ELF-1 (cell line): ENCODE results near the gene CENPP.

ENCODE experiments used
- DNase-seq: peaks from one replicate; pipeline ENCODE4 v3.0.0-alpha.2; 2016; ENCODE audit warnings: low read depth, low spot score

CENPP gene

DNA sequence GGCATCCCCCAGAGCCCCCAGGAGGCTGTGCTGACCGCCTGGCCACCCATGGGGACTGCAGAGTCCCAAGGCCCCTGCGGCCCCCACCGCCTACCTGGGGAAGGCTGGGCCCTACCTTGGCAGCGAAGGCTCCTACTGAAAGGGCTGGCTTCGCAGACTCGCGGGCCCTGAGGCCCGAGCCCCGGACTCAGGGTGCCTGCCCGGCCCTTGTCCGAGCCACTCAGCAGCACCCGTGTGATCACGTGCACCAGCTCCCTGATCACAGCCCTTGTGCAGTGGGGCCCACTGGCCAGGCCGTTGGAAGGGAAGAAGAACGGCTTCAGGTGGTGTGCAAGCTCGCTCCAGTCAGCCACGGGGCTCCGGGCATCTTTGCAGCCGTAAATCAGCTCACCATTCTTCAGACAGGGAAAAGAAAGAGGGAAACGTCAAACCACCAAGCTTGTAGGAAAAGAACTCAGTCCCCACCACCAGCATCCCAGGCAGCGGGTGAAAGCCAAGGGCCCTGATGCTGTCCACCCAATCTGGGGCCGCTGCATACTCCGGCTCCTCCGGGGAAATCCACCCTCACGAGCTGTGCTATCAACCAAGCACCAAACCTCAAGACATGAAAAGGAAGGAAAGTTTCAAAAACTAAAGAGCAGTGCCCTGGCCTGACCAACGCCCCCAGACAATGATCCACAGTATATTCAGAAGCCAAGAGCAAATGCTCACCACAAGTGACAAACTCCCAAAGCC, 312.3 kb downstream of the CENPP start:
- no peak for DNase-seq

DNA sequence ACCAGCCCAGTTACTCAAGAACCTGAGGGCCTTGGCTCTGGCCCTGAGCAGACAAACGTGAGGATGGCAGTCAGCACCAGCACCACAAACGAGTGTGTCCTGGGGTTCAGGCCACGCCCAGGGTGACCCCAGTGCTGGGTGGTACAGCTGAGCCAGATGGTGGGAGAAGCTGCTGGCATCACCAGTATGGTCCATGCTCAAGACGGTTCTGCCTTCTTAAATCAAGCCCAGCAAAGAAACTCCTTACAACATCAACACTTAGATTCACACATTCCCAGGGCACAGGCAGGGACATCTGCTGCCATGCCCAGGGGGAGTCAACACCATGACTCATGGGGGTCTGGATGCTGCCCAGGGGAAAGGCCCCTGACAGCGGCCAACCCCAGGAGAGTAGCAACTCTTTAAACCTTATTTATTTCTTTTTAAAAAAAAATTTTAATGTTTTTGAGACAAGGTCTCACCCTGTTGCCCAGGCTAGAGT, 312.9 kb downstream of the CENPP start:
- DNase-seq: no peak

DNA sequence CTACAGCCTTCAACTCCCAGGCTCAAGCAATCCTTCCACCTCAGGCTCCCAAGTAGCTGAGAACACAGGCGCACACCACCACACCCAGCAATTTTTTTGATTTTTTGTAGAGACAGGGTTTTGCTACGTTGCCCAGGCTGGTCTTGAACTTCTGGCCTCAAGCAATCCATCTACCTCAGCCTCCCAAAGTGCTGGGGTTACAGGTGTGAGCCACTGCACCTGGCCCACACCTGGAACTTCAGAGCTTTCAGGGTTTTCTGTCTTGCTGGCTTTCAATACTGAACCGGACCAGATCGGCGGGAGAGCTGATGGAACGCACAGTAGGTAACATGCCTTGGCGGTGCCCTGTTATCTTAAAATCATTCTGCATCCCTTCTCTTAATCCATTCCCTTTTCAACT, 313.4 kb downstream of the CENPP start:
- DNase-seq: no peak

DNA sequence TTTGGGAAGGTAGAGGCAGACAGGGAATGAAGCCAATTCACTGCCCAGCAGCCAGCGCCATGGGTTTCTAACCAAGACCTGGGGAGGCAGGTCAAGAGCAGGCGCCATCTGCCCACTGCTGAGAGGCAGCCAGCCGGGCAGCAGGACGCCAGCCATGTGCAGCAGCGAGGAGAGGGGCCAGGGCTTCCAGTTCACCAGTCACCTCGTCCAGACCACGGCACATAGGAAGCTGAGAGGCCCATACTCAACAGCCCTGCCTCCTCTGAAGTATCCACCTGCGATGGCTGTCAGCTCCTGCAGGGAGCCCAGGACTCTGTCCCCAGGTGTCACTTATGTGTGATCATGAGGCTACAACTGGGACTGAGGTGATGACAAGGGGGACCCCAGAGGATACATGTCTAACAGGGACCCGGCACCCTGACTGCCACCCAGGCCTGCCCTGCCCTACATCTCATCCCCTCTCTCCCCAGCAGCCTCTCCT, 314.1 kb downstream of the CENPP start:
- no peak for DNase-seq

DNA sequence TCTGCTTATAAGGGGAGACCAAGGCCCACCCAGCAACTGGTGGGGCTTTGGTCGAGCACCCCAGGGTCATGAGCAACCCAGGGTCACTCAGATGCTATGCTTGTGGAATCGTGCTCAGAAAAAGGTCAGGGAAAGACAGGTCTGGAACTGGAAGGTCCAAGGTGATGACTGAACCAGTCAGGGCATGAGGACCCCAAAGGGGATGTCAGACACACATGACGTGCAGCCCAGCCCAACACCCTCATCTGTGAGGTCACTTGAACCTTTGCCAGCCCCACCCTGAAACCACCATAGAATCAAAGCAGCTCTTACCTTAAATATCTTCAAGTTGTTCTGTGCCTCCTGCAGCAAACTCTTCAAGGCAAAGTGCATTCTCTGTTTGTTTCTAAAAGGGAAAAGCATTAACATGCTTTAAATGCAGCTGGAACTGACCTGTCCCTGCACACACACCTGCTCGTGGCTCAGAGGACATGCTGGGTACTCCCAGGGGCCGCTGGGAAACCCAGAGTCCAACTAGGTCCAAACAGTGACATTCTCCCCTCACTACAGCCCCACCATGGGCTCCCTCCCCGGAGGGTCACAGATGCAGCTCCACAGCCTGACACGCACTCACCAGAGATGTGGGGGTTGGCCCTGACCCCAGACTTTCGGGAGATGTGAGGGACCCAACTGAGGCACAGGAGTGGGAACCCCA, 314.8 kb downstream of the CENPP start:
- DNase-seq: no peak

DNA sequence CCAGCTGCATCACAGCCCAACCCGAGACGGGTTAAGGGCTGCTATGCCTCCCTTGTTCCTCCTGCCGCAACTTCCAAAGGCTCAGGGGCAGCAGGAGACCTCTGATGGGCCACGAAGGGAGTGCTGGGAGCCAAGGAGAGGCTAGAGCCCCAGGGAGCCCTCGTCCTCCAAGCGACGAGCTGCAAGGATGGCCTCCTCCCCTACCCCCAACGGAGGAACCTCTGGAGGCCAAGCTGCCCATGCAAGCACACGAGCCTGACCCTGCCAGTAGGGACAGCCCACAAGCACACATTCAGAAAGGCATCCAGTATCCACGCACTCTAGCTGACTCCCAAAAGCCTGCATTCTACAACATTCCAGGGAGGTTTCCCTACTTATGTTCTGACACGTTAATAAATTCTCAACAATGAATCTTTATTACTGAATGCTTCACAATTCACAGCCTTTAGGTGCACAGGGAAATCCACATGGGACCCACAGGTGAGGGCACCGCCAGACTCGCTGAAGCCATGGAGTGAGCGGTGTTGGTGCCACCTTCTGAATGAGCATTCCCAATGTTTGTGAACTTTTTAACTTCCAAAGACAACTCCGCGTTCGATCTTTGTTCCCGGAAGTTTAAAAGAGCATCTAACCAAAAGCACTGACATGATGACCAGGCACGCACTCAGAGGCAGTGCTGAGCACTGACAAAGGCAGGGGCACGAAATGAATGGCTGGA, 315.5 kb downstream of the CENPP start:
- no peak for DNase-seq

DNA sequence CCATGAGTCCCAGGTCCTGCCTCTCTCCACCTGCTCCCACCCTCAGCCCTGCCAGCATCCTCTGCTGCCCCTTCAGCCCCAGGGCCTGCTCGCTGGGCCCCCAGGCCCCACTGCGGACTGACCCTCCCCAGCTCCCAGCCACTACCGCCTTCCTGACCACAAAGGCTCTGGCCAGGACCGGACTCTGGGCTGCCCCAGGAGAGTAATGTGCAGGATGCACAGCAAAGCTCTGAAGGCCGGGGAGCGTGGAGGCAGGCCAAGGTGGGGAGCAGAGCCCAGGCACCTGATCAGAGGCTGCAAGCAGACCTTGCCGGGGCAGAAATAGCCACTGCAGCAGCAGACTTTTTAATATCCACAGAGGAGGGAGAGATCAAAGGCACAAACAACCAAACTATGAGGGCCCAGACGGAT, 316.3 kb downstream of the CENPP start:
- DNase-seq: no peak

DNA sequence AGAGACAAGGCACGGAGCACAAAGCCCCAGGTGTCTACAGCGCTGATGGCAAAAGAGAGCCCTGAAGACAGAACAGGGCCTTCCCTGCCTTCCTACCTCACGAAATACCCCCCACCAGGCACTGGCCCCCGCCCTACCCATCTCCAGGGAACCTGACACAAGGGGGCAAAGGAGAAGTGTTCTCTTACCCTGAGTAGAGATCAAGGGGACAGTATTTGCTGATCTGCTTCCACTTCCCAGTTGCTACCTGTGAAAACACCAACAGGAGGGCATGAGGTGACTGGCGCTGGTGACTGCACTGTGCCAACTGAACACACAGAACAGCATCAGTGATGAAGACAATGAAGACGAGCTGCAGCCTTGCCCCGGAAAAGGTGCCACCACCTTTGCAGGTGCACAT, 316.8 kb downstream of the CENPP start:
- no peak for DNase-seq

DNA sequence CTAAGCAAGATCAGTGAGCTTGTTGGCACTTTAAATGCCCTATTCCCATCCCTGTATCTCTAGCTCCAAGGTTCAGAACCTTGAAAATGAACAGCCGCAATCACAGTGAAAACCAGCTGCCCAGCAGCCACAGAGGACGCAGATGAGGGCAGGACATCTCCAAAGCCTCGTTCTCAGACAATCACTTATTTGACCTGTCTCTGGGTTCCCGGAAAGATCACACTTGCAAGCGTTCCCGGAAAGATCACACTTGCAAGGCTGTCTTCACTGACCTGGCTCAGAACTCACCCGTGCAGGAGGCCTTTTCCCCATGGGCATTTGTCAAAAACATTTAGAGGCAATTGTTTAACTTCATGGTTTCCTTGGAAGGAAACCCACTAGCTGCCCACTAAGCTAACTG, 318.5 kb downstream of the CENPP start:
- DNase-seq: no peak

DNA sequence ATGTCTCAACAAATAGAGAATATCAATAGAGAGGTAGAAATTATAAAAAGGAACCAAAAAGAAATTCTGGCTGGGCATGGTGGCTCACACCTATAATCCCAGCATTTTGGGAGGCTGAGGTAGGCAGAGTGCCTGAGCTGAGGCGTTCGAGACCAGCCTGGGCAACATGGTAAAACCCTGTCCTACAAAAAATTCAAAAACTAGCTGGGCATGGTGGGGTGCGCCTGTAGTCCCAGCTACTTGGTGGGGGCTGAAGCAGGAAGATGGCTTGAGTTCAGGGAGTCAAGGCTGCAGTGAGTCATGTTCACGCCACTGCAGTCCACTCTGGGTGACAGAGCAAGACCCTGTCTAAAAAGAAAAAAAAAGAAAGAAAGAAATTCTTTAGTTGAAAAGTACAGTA, 319.3 kb downstream of the CENPP start:
- no peak for DNase-seq

DNA sequence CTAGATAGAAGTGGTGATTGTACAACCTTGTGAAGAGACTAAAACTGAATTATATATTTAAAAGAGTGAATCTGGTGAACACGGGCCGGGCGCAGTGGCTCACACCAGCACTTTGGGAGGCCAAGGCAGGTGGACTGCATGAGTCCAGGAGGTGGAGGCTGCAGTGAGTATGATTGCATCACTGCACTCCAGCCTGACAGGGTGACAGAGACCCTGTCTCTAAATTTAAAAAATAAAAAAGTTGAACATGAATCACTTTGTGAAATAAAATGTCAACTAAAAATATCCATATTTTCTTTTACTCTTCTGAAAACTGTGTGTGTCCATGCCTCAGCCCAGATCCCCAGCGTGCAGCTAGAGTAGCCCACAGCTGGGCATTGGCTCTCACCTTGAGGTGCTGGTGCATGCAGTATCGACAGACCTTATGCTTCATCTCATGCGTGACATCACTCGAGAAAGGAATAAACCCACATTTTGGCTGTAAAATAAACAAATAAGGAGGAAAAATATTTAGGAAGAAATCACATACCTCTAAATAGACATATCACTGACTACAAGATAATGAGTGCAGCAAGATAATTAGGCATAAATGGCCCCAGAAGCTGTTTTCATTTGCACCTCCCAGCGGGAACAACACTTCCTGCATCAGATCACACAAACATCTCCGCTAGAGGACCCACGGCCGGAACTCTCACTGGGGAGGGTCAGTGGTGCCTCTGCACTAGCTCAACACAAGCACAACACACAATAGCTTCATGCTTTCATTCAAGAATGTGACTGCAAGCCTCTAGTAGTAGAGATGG, 322.1 kb downstream of the CENPP start:
- no peak for DNase-seq

DNA sequence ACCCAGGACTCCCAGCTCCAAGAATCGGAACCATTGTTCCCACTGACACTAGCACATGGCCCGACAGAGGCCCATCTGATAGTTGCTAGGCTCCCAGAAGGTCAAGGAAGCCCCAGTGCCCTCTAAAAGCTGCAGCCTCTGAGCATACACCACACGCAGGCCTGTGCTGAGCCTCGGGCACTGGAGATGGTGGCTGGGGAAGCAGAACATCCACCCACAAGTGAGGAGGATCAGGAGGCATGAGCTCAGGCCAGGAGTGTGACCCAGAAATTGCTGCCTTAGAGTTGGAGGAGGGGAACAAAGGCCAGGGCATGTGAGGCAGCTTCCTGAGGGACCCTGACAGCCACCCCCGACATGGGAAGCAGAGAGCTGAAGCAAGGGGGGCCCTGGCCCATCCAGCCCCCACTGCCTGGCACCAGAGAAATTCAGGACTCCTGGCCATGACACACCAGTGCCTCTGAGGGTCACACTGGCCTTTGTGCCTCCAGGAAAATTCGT, 322.8 kb downstream of the CENPP start:
- no peak for DNase-seq

DNA sequence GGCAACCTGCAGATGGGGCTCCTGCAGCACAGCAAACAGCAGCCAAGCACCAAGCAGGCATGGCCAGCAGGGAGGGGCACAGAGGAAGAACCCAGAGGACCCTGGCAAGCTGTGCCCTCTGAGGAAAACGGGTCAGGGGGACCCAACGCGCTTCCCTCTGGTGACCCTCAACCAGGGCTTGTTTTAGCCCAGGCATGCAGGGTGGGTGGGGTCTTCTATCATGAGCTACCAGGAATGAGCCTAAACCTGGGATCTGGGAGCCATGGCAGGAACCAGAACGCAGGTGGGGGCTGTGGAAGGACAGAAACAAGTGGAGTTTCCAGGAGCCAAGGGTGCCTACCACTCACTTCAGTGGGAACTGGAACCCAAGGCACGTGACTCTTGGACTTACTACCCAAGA, 323.3 kb downstream of the CENPP start:
- DNase-seq: no peak

DNA sequence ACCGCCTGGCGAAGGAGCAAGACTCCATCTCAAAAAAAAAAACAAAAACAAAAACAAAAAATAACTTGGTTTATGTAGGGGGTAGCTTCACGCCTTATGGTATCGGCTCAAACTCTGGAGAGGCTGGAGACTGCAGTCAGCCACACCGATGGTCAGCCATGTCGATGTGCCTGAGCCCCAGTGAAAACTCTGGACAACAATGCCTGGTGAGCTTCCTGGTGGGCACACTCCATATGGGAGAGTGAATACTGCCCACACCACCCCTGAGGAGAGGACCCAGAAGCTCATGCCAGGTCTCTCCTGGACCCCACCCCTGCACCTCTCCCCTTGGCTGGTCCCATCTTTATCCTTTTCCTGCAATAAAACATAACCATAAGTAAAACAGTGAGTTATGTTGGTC, 324.5 kb downstream of the CENPP start:
- DNase-seq: no peak

DNA sequence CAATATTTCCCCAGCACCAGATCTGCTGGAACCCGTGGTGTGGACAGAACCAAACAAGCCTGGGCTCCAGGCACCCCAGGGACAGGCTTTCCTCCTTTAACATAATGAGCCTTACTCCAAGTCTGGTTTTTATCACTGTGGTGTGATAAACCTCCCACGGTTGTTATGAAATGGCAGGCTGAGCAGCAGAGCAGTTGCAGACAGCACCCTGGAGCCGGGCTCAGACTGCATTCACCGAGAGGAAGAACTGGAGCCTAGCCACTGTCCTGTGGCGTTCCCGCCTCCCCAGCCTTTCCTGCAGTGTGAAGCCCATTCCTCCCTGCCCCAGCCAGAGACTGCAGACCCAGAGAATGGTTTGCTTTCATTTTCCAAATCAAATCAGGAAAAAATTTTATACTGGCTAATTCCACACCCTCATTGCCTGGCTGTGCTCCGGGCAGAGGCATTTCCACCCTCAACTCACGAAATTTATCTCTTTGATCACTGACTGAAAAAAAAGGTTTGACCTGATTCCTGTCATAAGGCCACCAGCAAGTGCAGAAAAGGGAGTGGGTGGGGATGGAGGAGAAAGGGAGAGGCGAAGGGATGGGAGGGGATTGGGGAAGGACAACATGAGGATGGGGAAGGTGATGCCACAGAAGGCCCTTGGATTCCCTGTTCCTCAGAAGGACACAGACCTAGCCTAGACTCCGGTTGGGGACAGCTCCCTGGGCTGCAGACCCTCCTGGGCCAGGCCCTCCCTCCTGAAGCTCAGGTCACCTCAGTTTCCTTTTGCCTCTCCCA, 325.3 kb downstream of the CENPP start:
- no peak for DNase-seq

DNA sequence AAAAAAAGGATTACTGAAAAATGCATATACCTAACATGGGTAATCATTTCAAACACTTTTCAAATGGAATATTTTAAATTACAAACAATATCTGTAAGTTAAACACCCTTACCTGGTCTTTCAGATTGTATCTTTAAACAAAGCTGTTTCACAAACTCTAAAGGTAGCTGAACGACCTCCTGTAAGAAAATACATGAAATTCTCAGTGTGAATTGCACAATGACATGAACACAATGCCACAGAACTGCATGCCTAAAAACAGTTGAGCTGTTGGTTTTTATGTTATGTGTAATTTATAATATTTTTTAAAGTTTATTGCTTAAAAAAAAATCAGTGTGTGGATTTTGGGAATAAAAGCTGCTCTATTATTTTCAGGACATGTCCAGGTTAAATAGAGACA, 326.7 kb downstream of the CENPP start:
- no peak for DNase-seq

DNA sequence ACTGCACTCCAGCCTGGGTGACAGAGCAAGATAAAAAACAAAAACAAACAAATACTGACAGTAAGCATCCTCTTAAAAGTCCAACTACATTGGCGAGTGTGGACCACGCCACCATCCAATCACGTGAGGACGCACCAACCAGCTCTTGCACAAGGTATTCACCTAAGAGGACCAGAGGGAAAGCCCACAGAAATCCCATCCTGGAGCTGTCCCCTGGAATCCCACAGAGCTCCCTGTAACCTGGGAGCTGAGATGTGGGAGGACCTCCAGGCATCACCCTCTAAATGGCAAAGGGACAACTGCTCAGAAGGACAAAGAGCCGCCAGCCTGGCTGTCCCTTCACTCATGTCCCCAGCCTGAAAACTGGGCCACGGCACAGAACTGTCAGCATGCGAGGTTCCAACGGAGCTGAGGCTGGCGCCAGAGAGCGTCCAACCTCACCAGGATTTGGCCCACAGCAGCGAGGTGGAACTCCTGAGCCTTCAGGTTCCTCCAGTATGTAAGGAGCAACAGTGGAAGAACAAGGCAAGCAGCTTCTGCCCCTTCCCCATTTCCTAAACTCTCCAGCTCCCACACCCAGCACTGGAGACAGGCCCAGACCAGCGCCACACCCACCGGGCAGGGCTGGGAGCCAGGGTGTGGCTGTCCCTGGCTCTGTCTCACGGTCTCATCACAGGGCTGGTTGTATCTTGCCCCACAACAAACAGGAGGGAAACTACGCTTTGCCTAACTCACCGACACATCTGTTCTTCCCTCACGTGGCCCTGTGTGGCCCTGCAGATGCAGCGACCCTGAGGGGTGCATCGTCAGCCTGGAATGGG, 328.9 kb downstream of the CENPP start:
- DNase-seq: no peak

DNA sequence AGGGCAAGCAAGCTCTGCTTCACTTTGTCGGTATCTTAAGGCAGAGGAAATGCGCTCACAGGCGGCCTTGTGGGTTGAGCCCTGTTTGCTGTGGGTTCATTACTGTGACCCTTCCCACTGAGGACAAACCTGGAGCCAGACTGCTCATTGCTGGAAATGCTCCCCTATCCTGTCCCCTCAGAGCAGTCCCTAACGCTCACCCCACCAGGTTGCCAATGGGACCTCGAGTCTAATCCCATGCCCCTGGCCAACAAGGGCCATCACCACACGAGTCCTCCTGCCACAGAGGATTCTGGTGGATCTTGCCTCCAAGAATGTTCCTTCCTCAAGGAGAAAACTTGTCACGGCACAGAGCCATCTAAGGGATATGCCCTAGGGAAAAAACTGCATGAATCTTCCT, 329.6 kb downstream of the CENPP start:
- no peak for DNase-seq

DNA sequence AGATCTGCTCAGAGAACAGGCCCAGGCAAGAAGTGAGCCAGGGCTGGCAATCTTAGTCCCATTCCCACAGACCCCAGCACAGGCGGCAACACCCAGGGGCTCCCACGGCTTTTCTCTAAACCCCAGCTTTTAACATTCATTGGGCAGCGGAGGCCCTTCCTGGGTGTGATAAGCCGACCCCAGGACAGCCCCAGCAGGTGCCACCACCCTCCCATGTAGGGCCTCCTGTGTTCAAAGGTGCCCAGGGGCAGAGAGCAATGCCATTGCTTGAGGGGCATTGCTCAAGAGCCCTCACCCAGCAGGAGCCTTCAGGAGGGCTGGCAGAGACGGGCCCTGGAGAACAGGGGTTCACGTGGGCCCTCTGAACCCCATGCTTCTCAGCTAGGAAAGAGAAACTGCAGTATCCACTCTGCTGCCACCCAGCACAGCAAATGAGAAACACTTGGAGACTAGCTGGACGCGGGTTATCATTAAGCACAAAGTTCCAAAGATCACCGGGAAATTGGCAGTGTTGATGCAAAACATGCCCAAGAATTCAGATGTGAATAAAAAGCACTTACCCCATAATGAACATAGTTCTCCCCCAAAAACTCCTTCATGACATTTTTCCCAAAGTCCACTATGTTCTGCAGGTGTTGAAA, 330.3 kb downstream of the CENPP start:
- DNase-seq: no peak
